Fibroblast of lung (primary cell): Measurements from ENCODE around the gene WRAP73.

ENCODE experiments used
- EZH2 ChIP-seq: IDR thresholded peaks from 2 replicates; pipeline ENCODE4 v1.5.1; 2012; ENCODE audit warnings: low read length, control low read depth, mild to moderate bottlenecking; ENCODE audit errors: missing control alignments
- TF ChIP-seq, protein P1 (sequence below), 2 donors: IDR thresholded peaks in 1 of 2; conservative IDR thresholded peaks in 1 of 2; 1 replicate in 1 of 2; 2 replicates in 1 of 2; pipeline ENCODE4 v1.5.1; 2011 to 2012; ENCODE audit warnings: low read length in 2 of 2, control low read depth in 1 of 2, inconsistent platforms in 1 of 2, low read depth in 1 of 2, mild to moderate bottlenecking in 1 of 2

DNA sequence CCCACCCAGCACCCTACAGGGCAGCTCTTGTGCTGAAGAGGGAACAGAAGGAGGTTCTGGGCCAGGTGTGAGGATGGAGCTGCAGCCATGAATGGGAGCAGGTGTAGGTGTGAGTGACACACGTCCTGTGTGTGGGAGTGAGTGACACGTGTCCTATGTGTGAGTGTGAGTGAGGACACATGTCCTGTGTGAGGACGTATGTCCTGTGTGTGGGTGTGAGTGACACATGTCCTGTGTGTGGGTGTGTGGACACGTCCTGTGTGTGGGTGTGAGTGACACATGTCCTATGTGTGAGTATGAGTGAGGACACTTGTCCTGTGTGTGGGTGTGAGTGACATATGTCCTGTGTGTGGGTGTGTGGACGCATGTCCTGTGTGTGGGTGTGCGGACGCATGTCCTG is 65.0 kb downstream of the WRAP73 start:
- TF ChIP-seq, protein P1, sequence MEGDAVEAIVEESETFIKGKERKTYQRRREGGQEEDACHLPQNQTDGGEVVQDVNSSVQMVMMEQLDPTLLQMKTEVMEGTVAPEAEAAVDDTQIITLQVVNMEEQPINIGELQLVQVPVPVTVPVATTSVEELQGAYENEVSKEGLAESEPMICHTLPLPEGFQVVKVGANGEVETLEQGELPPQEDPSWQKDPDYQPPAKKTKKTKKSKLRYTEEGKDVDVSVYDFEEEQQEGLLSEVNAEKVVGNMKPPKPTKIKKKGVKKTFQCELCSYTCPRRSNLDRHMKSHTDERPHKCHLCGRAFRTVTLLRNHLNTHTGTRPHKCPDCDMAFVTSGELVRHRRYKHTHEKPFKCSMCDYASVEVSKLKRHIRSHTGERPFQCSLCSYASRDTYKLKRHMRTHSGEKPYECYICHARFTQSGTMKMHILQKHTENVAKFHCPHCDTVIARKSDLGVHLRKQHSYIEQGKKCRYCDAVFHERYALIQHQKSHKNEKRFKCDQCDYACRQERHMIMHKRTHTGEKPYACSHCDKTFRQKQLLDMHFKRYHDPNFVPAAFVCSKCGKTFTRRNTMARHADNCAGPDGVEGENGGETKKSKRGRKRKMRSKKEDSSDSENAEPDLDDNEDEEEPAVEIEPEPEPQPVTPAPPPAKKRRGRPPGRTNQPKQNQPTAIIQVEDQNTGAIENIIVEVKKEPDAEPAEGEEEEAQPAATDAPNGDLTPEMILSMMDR (conservative IDR thresholded peaks at IDR 0.05 in 1 of 2, IDR thresholded peaks at IDR 0.05 in 1 of 2; ENCODE audit: low read depth in 1 of 2, low read length in 2 of 2), result no peak
- TF ChIP-seq EZH2, result no peak
